Right renal cortex interstitium (tissue), 3 donors: ENCODE measurements around the gene CPEB3. TPM values are rescaled to one million over a fixed set of nuclear protein-coding genes. Genes with fewer than 3 reads are reported as not detected.
A peak's percentile ranks its signal among the peaks of the same experiment; 100 is the strongest.
"Not testable (repeated sequence)": the region's sequence is repeated elsewhere in the genome, so short reads cannot be mapped to it uniquely, and the experiment has no call there.

Source experiments
- DNase-seq, 3 donors: peaks; one replicate each; pipeline ENCODE4 v3.0.0-alpha.2; 2013; ENCODE audit warnings: low read depth in 3 of 3, low spot score in 2 of 3
- polyA plus RNA-seq, 3 donors: library from polyadenylated mRNA; unstranded; fragments of 120-200 nt; gene quantifications; one replicate each; pipeline ENCODE4 v1.2.1, GENCODE V29; 2013; ENCODE audit not compliant: insufficient read length in 3 of 3

The CPEB3 gene
- polyA plus RNA-seq, 3 donors = 3.0 to 3.3 (median 3.0) TPM

DNA sequence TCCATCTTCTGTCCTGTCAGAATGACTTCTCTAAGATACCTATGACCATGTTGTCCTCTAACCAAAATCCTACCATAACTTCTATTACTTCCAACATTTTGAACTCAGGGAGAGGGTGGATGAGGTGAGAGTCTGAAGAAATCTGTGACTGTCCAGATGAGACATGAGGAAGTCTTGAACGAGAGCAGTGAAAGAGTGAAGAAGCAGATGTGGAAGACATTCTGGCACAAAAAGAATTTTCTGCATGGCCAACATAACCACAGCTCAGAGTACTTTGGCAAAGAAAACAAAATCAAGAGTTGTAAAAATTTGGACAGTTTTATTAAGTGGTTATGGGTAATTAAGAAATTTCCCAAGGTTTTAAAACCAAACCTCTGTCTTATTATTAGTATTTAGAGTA is 141.6 kb downstream of the CPEB3 start:
- no peak for DNase-seq

DNA sequence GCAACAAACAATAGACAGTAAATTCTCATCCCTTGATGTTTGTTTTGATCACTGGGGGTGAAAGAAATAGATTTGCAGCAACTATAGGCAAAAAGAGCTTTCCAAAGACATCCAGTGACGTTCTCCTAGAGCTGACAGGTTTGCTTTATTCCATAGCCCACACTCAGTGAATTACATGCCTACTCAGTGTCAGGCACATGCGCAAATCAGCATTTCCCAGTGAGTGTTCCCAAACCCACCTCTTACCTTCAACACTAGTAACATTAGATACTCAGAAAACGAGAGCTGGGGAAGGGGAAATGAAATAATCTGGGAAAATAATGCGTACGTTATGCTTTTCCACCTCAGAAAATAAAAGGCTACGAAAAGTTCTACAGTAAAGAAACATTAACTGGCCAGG is 144.1 kb downstream of the CPEB3 start:
- DNase-seq = no peak

DNA sequence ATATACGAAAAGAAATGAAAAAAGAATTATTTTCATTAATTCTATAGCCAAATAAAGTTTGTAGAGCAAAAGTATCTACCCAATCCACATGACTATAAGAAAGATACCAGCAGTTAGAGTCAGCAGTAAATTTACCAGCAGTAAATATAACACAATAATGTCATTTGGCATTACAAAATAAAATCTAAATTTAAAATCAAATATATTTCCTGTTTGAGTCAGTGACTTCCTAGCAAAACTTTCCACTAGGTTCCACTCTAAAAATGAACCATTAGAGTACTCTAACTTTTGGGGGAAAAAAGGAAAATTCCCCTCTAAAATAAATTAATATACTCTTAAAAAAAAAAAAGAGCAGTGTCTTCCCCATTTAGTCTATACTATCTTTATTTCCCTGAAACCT is 144.8 kb downstream of the CPEB3 start:
- no peak for DNase-seq

DNA sequence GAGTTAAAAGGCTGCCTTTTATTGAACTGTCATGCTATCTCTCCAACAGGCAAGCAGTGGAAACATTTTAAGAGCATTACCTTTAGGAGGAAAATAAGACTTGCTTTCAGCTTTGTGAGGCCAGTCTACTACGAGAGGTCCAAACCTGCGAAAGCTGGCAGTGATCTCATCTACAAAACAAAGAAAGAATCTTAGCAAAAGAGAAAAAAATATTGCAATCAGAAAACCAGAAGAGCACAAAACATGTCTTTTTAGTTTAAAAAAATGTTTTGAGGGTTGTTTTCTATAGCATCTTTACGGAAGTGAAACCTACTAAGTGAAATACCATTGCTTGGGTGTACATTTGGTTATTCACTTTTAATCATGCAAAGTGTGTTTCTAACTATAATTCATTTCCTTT is 147.9 kb downstream of the CPEB3 start:
- no peak for DNase-seq

GRCh38 chr10:92142512-92142911 is 148.4 kb downstream of the CPEB3 start:
- DNase-seq = no peak

GRCh38 chr10:92141147-92141546 is 149.7 kb downstream of the CPEB3 start:
- not testable (repeated sequence) for DNase-seq

DNA sequence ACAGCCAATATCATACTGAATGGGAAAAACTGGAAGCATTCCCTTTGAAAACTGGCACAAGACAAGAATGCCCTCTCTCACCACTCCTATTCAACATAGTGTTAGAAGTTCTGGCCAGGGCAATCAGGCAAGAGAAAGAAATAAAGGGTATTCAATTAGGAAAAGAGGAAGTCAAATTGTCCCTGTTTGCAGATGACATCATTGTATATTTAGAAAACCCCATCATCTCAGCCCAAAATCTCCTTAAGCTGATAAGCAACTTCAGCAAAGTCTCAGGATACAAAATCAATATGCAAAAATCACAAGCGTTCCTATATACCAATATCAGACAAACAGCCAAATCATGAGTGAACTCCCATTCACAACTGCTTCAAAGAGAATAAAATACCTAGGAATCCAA is 156.8 kb downstream of the CPEB3 start:
- not testable (repeated sequence) for DNase-seq

DNA sequence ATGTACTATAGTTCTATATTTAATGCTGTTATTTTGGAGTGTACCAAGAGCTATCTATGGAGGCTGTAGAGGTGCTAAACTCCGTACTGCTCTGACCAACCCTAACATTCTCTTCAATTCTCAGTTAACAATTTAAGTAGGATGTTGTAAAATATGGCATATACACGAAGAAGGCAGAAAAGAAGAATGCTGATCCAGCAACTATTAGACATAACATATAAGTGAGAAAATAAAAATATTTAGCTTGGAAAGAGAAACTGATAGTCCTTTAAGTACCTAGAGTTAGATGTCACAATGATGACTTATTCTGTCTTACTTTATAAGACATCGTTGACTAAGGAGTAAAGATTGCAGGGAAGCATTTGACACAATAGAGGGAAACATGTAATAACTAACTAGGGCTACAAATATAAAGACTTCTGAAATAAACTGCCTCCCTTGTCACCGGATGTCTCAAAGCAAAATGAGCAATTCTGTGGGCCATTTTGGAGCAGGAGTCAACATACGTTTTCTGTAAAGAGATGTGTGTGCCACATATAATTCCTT is 159.5 kb downstream of the CPEB3 start:
- no peak for DNase-seq

- no peak for DNase-seq
These were observed 160.1 kb downstream of the CPEB3 start for GRCh38 chr10:92130622-92131274.

DNA sequence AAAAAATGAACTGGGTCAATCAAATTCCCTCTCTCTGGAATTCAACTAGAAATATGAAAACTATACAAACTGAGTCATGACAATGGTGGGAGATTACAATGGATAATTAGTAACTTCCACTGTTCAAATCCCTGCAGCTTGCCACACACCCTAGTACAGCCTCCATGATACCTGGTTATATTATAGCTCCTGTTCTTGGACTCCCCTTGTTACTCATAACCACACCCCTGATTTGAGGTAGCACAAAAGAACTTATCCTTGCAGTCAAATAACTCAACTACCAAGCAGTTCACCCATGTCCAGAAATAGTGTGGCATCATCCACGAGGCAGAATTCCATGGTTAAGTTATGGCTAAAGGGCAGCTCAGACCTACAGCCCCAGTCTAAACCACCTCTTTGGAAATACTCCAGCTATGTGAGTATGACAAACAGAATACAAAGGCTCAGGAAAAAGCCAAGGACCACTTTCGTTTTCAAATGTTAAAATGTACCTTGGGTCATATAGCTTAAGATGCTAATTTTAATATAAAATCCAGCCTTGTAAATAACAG is 164.7 kb downstream of the CPEB3 start:
- DNase-seq = no peak

DNA sequence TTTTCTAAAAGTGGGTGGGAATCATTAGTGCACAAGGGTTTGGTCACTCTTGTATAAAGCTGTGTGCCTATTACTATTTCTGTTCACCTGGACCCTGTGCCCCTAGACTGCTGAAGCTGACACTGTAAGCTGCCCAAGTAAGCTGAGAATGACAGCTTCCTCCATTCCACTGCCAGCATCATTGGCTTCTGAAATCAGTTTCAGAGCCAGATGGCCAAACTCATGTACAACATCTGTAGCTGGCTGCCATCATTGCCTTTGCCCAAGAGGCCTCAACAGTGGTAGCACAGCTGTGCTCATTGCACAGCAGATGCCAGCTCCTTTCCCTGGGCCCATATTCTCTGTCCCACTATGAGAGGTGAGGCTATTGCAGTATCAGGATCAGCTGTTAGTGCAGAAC is 165.7 kb downstream of the CPEB3 start:
- DNase-seq = no peak

GRCh38 chr10:92124616-92125143 is 166.2 kb downstream of the CPEB3 start:
- peak in 1 of 3 donors; percentile 39 for DNase-seq

DNA sequence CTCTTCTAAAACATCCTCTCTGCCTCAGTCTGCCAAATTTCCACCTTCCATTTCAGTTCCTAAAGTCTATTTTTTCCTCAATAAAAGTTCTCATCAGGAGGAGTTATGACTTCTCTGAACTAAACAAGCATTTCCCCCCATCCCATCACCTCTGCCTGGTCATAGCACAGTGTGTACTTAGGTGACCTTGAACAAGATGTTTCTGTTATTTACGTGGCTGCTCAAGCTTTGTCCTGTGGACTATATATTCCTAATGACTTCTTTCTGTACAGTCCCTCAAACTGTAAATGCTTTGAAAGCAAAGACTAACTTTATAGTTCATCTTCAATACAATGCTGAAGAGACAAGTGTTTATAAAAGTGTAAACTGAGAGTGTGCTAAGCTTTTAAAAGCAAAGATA is 166.9 kb downstream of the CPEB3 start:
- DNase-seq = no peak

GRCh38 chr10:92122941-92123450 is 167.9 kb downstream of the CPEB3 start:
- DNase-seq = no peak

- DNase-seq = no peak
These were observed 169.0 kb downstream of the CPEB3 start for GRCh38 chr10:92121686-92122492.

DNA sequence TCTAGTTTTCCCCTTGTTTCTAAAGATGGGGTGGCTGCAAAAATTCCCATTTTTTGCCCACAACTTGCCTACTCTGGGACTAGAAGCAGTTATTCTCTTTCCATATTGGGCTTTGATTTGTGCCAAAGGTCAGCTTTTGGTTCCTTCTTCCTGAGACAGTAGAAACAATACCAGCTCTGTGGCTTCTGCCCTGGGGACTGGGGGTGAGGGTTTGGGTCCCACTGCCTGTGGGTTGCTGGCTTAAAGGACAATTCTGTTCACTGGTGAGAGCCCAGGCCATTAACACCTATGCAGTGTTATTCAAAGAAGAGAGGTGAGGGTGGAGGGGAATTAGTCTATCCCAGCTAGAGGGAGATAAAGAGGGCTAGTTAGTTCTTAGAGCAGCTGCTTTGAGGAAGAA is 171.5 kb downstream of the CPEB3 start:
- no peak for DNase-seq

DNA sequence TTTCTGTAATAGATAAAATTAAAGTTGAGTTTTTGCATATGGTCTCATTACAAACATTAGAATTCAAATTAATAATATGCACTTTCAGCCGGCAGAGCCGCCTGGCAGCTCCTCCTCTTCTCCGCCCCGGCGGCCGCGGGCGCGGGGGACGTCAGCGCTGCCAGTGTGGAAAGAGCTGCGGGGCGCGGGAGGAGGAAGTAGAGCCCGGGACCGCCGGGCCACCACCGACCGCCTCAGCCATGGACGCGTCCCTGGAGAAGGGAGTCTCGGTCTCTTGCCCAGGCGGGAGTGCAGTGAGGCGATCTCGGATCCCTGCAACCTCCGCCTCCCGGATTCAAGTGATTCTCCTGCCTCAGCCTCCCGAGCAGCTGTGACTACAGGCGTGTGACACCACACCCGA is 176.0 kb downstream of the CPEB3 start:
- not testable (repeated sequence) for DNase-seq

- DNase-seq = no peak
These were observed 176.8 kb downstream of the CPEB3 start for GRCh38 chr10:92113911-92114600.

- no peak for DNase-seq
These were observed 178.4 kb downstream of the CPEB3 start for GRCh38 chr10:92112462-92112861.

DNA sequence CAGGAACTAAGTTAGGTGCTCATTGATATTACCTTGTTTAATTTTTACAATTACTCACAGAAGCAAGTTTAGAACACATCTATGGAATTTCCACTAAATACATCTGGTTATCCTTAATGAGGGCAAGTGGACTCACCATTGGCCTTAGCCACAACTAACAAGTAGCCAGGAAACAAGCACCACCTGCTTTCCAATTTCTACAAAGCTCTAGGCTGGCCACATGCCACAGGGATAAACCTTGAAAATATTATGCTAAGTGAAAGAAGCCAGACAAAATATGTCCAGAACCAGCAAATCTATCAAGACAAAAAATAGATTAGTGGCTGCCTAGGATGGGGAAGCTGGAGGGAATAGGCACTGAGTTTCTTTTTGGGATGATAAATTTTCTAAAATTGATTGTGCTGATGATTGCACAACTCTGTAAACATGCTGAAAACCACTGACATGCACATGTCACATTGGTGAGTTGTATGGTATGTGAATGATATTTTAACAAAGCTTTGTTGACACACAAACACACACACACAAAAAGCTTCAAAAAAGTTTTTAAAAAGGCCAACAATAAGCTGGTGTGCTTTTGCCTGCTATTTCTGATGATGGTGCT is 179.4 kb downstream of the CPEB3 start:
- DNase-seq = no peak
